Measurements from ENCODE around the gene ZNF446.
A peak's percentile ranks its signal among the peaks of the same experiment; 100 is the strongest.
"Not testable (repeated sequence)": the region's sequence is repeated elsewhere in the genome, so short reads cannot be mapped to it uniquely, and the experiment has no call there.

Gene ZNF446

DNA sequence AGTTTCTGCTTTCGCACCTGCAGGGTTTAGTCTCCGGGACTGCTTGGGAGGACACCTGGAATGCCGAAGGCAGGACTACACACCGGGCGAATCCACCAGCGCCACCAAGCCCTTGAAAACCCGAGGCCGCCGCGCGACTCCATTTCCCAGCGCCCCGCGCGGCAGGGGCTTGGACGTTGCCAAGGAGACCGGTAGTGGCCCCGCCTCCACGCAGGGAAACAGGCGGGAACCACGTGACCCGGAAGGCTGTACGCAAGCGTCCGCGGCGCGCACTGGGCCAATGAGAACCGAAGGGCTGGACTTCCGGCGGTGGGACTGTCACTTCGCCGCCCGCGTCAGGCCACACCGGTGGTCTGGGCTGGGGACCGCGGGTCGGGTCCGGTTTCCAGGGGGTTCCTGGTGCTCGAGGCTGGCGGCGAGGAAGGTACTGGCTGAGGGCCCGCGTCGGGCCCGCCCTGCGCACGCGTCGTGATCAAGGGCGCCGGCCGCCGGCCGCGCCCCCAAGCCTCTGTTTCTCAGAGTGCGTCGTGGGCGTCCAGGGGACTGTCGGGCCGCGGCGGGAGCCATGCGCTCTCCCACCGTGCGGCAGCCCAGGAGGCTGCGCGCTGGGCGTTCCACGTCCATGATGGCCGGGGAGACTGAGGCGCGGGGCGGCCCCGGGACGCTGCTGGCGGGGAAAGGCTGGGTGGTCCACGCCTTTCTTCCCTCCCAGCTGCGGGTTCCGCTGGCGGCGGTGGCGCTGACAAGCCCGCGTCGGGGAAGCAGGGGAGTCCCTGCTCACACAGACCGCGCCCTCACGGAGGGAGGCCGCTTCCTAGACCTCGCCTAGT lies 9.2 kb upstream of the ZNF446 start, which contains the start of gene ZNF324:
Gene ZNF324, plus strand, starts transcription at position 321 of the 830 bp plus-strand sequence. CDS start 2,106 bp downstream, outside the sequence.
- DNase-seq (ENCODE audit: insufficient read length, low spot score) (peak; percentile 84), FAIRE-seq (no peak)
- no peak for TF ChIP-seq CTCF (IDR thresholded peaks at IDR 0.05; ENCODE audit: insufficient read depth, missing control alignments)

- no peak for TF ChIP-seq CTCF (IDR thresholded peaks at IDR 0.05; ENCODE audit: insufficient read depth, missing control alignments)
- FAIRE-seq, result no peak
- DNase-seq (ENCODE audit: insufficient read length, low spot score), result no peak
These were observed 7.8 kb upstream of the ZNF446 start for GRCh38 chr19:58468216-58468839.

GRCh38 chr19:58469241-58470013 lies 6.7 kb upstream of the ZNF446 start:
- FAIRE-seq, result no peak
- no peak for DNase-seq (ENCODE audit: insufficient read length, low spot score)
- TF ChIP-seq CTCF (IDR thresholded peaks at IDR 0.05; ENCODE audit: insufficient read depth, missing control alignments), result no peak

- not testable (repeated sequence) for DNase-seq (ENCODE audit: insufficient read length, low spot score); FAIRE-seq
These were observed 5.2 kb upstream of the ZNF446 start for GRCh38 chr19:58470837-58471543.

GRCh38 chr19:58471736-58472135 lies 4.4 kb upstream of the ZNF446 start:
- FAIRE-seq (no peak), DNase-seq (ENCODE audit: insufficient read length, low spot score) (no peak)
- no peak for TF ChIP-seq CTCF (IDR thresholded peaks at IDR 0.05; ENCODE audit: insufficient read depth, missing control alignments)

- DNase-seq (ENCODE audit: insufficient read length, low spot score) (no peak), FAIRE-seq (no peak)
- no peak for TF ChIP-seq CTCF (IDR thresholded peaks at IDR 0.05; ENCODE audit: insufficient read depth, missing control alignments)
These were observed 2.4 kb upstream of the ZNF446 start for GRCh38 chr19:58473775-58474174.

Measured in D721Med (cell line).